SKM-1 (cell line): Measurements from ENCODE around the gene MAGI2.

ENCODE experiments used
- DNase-seq: peaks from one replicate; lab custom pipeline; 2025; ENCODE audit not compliant: unreplicated experiment; lab: John Stamatoyannopoulos, UW

Gene MAGI2

DNA sequence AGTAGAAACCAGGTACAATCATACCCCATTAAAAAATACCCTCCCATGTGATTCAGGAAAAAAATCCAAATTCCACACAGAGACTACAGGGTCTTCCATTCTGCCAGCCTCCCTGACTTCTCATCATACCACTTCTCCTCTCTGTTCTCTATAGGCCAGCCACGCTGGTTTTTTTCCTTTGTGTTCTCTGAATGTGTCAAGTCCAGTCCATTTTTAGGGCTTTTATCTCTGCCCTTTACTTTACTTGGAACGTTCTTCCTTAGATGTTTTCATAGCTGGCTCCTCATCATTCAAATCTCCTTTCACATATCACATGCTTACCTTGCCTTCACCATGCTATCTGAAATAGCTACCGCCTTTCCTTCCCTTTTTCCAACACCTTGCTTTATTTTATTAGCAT, 1057.3 kb downstream of the MAGI2 start:
- DNase-seq = no peak

DNA sequence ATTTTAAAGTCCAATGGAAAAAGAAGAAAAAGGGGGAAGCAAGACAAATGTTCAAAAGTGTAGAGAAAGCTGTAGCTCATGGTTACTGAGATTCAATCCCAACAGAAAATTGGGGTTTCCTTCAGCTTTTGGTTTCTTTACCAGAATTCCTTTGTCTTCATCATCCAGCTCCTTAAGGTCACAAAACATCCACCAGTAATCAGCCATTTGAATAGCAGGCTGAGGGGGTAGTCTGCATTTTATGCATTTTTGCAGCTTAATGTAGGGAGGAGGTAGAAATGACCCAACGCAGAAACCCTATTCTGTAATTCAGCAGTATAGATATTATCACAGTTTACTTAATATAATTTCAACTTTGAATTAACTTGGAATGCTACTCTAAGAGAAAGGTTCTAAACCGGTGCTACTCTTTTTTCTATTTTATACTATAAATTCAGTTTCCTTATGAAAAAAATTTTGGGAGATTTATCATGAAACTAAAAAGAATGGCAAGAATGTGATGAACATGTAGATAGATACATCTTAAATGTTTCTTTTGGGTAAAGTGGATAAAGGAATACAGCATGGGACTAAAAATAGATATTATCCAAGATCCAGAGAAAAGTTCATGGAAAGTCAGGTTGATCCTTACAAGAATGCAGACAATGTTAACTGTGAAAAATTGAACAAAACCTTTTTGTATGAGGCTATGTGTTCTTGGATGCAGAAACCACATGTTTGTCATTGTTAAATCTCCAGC, 1058.0 kb downstream of the MAGI2 start:
- DNase-seq = no peak

DNA sequence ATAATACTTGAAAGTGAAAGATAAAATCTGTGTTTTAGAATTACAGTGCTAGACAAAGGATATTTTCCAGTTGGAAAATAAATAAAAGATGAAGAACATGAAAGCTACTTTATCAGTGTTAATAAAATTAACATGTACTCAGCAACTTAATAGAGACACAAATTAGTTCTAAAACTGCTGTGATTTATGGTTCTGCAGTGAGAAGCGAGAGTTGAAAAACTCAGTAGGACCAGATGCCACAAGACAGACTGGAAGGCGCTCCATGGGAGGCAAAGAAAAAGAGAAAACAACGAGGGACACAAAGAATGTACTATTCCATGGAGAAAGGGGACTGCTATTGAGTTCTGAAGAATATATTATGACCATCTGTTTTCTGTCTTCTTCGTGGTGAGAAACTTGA, 1064.4 kb downstream of the MAGI2 start:
- DNase-seq = no peak

DNA sequence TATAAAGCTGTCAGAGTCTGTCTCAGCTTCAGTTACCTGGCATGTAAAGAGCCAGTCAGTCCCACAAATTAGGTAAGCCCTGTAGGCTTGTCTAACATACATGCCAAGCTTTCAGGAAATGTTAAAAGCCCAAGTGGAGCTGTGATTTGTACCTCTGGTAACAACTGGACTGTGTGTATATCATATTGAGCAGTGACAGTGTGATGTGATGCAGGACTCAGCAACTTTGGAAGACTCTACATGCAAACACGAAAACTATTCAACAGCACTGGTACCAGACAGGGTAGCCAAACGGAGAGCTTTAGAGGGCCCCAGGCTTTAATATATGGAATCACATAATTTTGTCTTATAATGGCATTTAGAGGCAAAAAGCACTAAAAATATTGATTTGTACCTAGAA, 1066.9 kb downstream of the MAGI2 start:
- DNase-seq = no peak

DNA sequence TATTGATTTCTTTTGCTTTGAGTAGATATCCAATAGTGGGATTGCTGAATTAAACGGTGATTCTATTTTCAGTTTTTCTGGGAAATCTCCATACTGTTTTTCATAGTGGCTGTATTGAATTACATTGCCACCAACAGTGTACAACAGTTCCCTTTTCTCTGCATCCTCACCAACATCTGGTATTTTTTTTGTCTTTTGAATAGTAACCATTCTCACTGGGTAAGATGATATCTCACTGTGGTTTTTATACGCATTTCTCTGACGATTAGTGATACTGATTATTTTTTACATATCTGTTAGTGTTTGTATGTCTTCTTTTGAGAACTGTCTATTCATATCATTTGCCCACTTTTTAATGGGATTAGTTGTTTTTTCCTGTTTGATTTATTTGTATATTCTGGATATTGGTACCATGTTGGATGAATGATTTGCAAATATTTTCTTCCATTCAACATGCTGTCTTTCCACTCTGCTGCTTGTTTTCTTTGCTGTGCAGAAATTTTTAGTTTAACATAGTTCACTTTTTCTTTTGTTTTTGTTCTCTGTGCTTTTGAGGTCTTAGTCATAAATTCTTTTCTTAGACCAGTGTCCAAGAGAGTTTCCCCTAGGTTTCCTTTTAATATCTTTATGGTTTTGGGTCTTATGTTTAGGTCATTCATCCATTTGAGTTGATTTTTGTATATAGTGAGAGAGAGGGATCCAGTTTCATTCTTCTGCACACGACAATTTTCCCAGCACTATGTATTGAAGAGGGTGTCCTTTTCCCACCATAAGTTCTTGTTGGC, 1070.2 kb downstream of the MAGI2 start:
- DNase-seq = no peak

DNA sequence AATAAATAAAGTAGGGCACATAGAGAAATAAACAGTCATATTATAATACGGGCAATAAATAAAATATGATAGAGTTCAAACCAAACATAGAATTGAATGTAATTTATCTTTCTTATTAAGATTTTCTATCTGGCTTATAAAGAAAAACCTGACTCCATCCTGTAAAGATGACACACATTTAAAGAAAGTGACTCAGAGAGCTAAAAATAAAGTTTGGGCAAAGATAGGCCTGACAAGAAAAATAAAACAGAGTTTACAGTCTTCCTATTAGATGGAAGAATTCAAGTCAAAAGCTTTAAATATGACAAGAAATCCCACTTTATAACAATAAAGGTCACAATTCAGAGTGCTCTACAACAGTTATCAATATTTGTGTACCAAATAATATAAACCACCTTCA, 1074.3 kb downstream of the MAGI2 start:
- no peak for DNase-seq

DNA sequence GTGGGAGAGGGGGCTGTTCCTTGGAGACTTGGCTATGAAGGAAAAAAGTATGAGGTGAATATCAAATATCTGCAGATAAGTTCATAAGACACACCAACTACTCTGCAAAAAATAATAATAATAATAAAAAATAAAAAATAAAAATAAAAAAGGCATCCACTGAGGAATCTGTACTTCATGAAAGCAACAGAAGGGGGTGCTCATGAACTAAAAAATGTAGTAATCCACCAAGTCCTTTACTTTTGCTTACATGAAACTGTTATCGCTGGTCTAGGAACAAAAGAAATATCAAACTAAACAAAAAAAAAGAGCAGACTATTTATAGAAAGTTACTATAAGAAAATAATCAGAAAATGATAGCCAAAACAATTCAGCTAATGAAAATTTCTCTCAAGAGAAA, 1075.9 kb downstream of the MAGI2 start:
- DNase-seq = no peak

DNA sequence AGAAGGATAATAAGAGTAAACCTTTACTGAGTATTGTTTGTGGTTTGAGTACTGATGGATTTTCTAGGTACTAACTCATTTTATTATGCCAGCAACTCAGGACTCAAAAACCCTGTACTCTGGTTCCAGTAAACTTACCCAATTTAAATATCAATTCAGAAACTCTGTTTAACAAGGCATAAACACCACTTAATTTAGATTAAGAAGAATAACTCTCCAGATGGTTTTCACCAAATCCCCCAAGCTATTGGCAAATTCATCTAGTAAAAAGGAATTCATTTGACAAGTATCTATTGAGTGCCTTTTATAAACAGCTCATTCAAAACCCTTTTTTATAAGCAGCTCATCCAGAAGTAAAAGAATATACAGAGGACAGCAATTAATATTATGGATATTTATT, 1082.5 kb downstream of the MAGI2 start:
- DNase-seq = no peak

DNA sequence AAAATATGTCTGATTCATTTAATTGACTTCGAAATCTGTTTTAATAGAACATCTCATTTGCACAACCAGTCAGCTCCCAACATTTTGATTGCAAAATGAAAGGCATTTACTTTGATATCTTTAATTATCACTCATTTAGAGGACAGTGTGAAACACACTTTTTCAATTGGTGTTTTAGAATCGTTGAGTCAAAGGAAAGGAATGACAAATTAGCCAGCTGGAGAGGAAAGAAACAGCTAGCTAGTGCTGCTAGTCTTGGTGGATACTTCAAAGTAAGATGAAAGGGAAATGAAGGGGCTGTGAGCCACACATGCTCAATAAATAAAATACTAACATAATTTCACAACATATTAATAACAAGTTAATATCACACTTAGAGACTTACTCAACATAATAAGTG, 1084.7 kb downstream of the MAGI2 start:
- no peak for DNase-seq

DNA sequence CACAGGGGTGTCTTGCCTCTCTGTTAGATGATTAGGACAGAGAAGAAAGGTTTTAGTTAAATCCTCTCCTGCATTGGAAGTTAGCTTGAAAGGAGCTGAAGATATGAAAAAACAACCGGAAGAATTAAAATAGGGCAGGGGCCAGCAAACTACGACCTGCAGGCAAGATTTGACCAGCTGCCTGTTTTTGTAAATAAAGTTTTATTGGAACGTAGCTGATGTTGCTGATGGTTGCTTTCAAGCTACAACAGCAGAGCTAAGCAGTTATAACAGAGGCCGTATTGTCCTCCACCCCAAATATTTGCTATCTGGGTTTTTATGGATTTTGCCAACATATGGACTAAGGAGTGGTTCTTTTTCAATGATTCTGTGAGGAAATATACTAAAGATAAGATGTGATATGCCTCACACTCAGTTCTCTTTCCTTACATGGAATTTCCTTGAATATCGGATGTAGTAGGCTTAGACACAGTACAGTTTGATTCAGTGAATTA, 1086.1 kb downstream of the MAGI2 start:
- no peak for DNase-seq

DNA sequence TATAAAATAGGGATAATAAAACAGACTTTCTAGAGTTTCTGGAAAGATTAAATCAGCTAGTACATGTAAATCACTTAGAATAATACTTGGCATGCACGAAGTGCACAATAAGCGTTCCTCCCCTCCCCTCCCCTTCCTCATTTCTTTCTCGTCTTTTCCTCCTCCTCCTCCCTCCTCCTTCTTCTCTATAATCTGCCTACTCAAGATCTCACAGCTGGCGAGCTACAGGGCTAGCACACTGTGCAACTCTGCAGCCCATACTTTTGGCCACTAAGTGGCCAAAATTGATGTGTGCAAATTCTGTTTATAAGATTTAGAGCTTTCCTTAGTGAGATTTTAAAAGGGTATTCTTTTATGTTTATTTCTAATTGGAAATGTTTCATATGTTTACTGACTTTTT, 1089.6 kb downstream of the MAGI2 start:
- no peak for DNase-seq

DNA sequence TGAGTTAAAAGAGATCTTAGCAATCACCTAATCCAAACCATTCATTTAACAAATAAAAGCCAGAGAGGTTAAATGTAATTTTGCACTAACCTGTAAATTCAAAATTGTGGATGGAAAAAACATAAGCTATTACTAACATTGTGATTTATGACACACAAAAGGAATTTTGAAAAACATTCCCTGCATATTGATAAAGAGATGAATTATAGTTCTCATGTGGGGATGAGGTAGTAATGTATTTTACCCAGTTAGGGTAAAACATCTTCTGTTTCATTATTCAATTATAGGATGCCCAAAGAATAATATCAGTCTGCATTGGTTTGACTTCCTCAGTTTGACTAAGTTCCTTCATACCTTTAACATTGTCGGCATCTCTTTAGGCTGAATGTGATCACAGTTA, 1093.6 kb downstream of the MAGI2 start:
- no peak for DNase-seq

DNA sequence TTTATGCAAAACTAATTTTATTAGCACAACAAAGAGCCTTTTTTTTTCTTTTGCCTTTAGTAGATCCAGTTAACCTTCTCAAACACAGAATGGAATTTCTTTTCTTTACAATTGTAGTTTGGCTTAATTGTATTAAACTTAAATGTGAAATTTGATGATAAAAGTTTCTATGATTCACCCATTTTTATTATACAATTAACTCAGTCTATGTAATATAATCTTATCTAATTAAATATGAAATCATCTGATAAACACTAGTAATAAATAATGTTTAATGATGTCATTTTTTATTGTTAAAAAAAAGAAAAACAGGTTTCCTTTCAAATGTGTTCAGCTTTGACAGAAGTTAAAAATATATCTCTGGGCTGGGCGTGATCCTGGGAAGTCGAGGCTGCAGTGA, 1095.8 kb downstream of the MAGI2 start:
- no peak for DNase-seq

DNA sequence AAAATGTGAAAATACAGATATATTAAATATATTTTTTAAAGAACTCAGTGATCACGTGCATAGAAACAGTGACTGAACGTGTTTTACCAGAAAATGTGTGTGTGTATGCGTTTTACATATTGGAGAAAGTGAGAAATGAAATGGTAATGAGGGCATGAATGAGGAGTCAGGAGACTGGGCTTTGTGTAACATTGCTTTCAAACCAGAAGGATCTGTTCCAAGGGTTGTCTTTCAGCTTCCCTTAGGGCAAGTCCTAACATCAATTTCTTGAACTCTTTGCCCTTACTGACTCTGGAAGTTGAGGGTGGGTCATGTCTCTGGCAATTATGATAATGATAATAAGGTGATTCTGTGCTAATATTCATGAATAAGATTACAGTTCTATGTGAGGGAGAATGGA, 1097.6 kb downstream of the MAGI2 start:
- no peak for DNase-seq

DNA sequence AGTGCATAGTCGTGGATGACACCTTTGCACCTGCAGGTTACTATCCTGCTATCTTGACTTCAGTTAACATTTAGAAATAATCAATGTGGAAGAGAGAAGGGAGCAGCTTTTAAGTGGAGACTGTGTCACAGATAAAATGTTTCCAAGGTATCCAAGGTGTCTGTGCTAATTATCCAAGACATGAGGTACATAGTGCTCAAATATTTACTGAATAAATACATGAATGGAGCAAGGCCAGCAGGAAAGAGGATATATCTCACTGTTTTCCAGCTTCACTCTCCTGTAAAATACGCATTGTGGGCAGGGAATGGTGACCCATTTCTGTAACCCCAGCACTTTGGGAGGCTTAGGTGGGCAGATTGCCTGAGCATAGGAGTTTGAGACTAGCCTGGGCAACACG, 1102.5 kb downstream of the MAGI2 start:
- DNase-seq = no peak

DNA sequence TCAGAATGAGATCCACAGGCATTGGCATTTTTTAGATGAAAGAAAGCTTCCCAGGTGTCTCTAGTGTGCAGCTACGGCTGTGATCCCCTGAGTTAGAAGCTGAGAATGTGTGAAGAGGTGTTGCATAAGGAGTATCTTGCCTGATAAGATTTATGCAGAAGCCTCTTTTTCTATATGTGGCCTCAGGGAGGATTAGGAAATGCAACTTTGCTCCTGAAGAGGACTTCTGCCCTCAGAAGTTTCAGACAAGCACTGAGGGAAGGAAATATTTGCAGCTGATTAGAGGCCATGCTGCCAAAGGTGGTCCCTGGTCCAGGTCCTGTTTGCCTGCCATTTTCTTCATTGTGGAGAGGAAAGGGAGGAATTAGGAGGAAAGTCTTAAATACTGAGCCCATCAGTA, 1103.1 kb downstream of the MAGI2 start:
- no peak for DNase-seq

DNA sequence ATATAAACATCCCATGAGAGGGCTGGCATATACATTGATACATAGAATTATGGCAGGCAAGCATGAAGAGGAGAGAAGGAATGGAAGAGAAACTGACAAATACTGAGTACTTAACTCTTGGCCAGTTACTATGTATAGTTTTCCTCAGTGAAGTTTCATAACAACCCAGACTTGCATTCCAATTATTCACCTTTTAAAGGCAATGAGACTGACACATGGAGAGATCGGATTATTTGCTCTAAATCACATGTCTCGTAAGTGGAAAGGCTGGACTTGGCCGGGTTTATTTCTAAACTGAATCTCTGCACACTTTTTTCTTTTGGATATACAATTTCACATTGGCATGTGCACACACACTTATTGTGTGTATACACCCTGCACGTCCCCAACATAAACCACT, 1106.6 kb downstream of the MAGI2 start:
- DNase-seq = no peak

DNA sequence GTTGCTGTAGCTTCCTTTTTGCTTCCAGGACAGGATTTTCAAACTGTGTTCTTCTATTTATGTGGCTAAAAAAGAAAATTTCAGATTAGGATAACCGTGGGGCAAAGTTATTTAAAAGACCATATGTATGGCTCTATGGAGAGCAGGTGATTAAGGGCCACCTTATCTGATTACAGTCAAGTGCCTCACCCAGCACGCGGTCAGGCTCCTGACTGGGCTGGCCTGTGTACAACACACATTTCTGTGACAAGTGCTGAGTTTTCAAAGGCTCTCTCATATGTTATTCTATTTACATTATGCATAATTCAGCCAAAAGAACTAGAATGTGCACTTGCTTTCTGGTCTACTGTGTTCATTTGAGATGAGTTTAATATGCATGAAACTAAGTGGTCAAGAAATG, 1107.5 kb downstream of the MAGI2 start:
- DNase-seq = no peak

DNA sequence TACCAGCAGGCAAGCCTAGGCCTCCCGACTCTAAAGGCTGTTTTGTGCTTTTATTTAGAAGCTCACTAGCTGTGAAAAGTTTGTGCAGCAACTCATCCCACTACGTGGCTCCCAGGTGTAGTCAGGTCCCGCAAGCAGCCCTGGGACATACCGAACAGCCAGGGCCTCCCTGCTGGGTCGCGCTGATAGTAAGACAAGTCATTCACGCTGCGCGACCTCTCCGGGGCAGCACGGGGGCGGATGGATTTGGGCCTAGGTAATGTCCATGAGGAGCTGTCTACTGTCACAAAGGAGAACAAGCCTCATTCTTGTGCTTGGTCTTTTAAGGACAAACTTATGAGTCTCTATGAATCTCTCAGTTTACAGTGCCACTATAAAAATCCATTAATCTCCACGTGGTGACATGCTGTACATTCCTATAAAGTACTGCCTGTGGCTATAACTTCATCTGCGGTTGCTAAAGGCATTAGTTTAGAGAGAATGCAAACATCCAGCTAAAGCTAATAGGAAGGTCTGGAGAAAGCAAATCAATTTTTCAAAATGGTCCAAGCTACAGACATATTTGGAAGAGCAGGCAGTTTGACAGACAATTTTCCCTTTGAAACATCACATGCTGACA, 1108.1 kb downstream of the MAGI2 start:
- DNase-seq = no peak

DNA sequence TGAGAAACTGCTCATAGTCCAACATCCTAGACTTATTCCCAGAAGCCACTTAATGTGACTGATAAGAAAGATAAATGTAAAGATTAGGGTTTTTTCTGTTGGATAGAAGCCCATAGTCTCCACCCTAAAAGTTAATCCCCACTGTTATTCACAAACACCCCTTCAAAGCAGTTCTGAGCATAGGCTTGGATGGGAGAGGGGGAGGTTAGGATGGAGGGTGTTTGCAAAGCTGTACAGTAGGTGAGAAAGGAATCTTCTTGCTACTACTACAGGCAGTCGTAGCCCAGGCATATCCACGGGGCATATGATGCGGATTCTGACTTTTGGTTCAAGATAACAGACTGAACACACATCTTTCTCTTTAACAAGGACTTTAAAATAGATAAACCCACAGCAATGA, 1119.0 kb downstream of the MAGI2 start:
- no peak for DNase-seq

DNA sequence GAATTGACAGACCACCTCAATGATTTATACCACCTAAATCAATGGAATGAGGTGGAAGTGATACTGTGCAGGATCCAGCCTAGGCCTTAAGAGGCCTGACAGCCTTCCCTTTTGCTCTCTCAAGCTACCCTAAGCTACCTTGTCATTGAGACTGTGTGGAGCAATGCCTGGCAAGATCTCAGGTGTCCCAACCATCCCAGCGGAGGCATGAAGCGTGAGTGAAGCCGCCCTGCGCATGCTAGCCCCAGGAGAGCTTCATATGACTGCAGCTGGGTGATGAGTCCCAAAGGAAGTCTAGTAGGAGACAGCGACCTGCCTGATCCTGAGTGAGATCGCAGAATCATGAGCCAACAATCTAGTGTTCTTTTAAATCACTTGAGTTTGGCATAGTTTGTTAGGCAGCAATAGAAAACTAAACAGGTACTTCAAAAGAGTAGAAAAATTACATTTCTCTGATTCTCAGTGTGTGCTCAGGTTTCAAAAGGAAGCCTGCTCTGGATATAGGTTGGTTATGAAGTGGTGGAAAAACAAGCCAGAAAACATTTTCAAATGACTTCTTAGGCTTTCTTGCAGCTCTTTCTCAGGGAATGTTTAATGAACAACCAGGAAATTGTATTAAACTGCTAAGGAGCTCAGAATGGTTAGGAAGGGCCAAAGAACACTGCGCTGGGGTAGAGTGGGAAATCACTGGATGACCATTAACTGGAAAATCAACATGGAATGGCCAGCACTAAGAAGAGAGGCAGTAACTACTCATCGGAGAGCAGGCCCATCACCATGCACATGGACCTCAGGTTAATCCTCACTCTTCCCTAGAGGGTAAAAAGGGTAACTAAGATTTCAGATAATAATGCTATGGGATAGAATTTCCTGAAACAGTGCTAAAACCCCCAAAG, 1119.7 kb downstream of the MAGI2 start:
- no peak for DNase-seq
